ENCODE results near the gene POC1A. TPM values are rescaled to one million over a fixed set of nuclear protein-coding genes. Genes with fewer than 3 reads are reported as not detected.

The POC1A gene
- total RNA-seq, 1 experiment from 2014 or later, result 9.8 TPM

DNA sequence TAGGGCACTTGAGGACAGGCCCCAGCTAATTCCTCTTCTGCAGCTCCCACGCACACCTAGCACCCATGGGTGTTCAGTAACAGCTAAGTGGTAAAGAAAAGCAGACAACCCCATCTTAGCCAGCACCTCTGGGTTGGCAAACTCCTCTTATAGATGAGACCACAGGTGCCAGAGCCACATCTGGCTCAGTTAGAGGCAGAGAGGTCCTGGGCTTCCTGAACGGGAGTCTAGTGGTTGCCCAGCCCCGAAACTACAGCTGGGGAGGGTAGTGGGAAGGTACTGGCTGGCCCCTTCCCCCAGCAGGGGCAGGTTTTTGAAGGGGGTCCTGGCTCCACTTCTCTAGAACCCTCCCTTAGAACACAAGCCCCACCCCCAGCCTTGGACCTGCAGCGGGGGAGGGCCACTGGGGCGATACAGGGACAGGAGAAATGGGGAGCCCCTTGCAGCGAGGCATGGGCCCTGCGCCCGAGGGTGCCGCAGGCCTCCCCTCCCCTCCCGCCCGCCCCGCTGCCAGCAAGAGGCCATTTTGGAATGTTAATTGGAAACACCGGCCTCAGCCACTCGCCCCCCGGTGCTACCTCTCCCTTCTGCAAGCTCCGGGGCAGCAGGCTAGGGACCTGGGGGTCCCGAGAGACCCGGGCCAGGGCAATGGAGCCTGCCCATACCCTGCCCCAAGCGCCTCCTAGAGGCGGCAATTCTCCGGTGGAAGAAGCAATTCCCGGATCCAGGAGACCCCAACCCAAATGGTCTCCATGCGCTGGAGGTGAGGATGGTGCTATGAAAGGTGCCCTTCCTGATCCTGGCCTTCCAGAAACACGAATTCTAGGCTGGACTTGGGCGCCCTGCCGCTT lies 99.3 kb downstream of the POC1A start:
- intact Hi-C loops (cut with micrococcal nuclease), result no loop called here
- H3K27me3 Mint-ChIP-seq (ENCODE audit: insufficient read depth, unreplicated experiment), result no peaks in the 10 kb centered on the region
- H3K4me3 Mint-ChIP-seq (ENCODE audit: unreplicated experiment), result peak overlapping the region; percentile 72
- peak overlapping the region; percentile 47 for H3K27ac Mint-ChIP-seq (ENCODE audit: low read depth, unreplicated experiment)
- ChIA-PET CTCF (interaction anchor here (0.7 to 8.5 kb wide), 21 partner anchors 10 to 382 kb away, joined by 3 to 116 read pairs (median 10); partner anchors contain the start of genes ACY1 and RPL29), POLR2A (interaction anchor here (0.6 to 6.1 kb wide), 16 partner anchors 9 to 326 kb away, joined by 3 to 101 read pairs (median 12); partner anchors contain the start of genes ABHD14B, PARP3, POC1A and RPL29)
- H3K4me1 Mint-ChIP-seq (ENCODE audit: insufficient read depth, unreplicated experiment), result peaks cover 34% of the 10 kb centered on the region
- no TSS peak for BruUV-seq (replicated peaks)
- TF ChIP-seq, protein P1, sequence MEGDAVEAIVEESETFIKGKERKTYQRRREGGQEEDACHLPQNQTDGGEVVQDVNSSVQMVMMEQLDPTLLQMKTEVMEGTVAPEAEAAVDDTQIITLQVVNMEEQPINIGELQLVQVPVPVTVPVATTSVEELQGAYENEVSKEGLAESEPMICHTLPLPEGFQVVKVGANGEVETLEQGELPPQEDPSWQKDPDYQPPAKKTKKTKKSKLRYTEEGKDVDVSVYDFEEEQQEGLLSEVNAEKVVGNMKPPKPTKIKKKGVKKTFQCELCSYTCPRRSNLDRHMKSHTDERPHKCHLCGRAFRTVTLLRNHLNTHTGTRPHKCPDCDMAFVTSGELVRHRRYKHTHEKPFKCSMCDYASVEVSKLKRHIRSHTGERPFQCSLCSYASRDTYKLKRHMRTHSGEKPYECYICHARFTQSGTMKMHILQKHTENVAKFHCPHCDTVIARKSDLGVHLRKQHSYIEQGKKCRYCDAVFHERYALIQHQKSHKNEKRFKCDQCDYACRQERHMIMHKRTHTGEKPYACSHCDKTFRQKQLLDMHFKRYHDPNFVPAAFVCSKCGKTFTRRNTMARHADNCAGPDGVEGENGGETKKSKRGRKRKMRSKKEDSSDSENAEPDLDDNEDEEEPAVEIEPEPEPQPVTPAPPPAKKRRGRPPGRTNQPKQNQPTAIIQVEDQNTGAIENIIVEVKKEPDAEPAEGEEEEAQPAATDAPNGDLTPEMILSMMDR (IDR thresholded peaks at IDR 0.05; ENCODE audit: unreplicated experiment), result no peak
- DNase-seq (ENCODE audit: unreplicated experiment), result no peak
- H3K9me3 Mint-ChIP-seq (ENCODE audit: unreplicated experiment), result no peaks in the 10 kb centered on the region
- H3K36me3 Mint-ChIP-seq (ENCODE audit: insufficient read depth, unreplicated experiment), result peaks cover 51% of the 10 kb centered on the region

DNA sequence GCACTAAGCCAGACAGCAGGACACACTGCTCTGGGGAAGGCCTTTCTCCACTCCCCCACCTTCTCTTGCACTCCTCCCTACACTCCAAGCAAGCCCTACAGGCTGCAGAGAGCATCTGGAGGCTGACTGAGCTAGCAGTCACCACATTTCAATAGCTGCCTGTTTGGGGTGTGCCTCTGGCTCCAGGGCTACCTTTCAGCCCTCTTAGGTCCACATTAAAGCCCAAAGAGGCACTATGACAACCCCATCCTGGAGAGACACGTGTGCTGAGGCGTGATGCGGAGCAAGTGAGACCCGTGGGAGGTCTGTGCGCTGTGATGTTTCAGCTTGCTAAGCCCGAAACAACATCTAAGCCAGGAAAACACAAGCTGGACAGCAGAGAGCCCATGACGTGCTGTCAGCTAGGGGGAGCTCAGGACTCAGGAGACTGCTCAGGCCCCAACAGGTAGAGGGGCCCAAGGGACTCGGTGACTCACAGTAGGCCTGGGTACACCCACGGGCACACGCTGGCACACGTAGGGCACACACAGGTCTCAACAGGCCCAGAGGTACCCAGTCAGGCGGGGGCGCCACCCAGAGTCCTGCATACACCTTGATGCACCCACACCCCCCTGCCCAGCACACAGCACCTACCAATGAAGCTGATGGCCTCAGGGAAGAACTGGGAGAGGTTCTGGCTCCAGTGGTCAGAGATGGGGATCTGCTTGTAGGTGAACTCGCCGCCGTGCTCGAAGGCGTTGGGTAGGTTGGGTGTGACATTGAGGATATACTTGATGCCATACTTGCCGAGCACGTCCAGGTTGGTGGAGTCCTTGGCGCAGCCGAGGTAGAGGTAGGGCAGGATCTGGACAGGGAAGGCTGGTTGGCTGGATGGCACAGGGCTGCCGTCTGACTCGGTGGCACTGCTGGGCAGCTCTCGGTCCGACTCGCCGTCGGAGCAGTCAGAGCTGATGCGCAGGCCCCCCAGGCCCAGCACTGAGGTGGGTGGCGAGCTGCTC lies 100.6 kb downstream of the POC1A start:
- ChIA-PET POLR2A (interaction anchor here (0.6 to 6.1 kb wide), 28 partner anchors 8 to 231 kb away, joined by 3 to 101 read pairs (median 6); partner anchors contain the start of genes ABHD14B, PARP3, POC1A and RPL29), CTCF (interaction anchor here (0.5 to 8.5 kb wide), 57 partner anchors 8 to 1056 kb away, joined by 3 to 116 read pairs (median 5); partner anchors contain the start of genes ABHD14A, ABHD14B, ACY1 and GLYCTK)
- peaks cover 64% of the 10 kb centered on the region for H3K36me3 Mint-ChIP-seq (ENCODE audit: insufficient read depth, unreplicated experiment)
- peak overlapping the region; percentile 72 for H3K4me3 Mint-ChIP-seq (ENCODE audit: unreplicated experiment)
- peak overlapping the region; percentile 47 for H3K27ac Mint-ChIP-seq (ENCODE audit: low read depth, unreplicated experiment)
- peaks cover 37% of the 10 kb centered on the region for H3K4me1 Mint-ChIP-seq (ENCODE audit: insufficient read depth, unreplicated experiment)
- DNase-seq (ENCODE audit: unreplicated experiment), result peak; percentile 97
- intact Hi-C loops (cut with micrococcal nuclease), result loop anchor here (1.0 to 2.0 kb wide), 5 partner anchors 52 to 285 kb away; partner anchors contain the start of gene PARP3
- TF ChIP-seq, protein P1 (IDR thresholded peaks at IDR 0.05; ENCODE audit: unreplicated experiment), result peak; percentile 27
- H3K27me3 Mint-ChIP-seq (ENCODE audit: insufficient read depth, unreplicated experiment), result no peaks in the 10 kb centered on the region
- H3K9me3 Mint-ChIP-seq (ENCODE audit: unreplicated experiment), result no peaks in the 10 kb centered on the region
- BruUV-seq (replicated peaks), result TSS peak; percentile 4

DNA sequence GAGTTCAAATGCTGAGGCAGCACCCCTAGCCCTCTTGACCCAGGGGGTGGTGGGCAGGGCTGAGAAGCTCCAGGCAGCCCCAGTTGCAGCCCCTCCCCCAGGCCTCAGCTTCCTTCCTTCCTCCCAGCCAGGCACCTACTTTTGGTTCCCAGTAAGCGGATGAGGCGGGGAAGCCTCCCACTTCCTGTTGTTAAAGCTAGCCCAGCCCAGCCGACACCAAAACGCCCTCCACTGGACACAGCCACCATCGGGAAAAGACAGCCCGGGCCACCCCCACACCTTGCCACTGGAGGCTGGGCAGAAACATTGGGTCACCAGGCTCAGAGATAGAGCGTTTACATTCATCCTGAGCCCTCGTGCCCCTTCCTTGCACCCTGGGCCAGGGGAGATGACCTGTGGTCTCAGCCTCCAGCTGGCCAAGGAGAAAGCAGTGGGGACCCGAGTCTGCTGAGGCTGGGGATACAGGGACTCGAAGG lies 101.4 kb downstream of the POC1A start:
- H3K4me3 Mint-ChIP-seq (ENCODE audit: unreplicated experiment), result peak overlapping the region; percentile 72
- H3K27me3 Mint-ChIP-seq (ENCODE audit: insufficient read depth, unreplicated experiment), result no peaks in the 10 kb centered on the region
- intact Hi-C loops (cut with micrococcal nuclease), result loop anchor here (1.0 to 2.0 kb wide), 5 partner anchors 52 to 286 kb away; partner anchors contain the start of gene PARP3
- H3K36me3 Mint-ChIP-seq (ENCODE audit: insufficient read depth, unreplicated experiment), result peaks cover 71% of the 10 kb centered on the region
- POLR2A ChIA-PET, result interaction anchor here (0.6 to 6.1 kb wide), 23 partner anchors 7 to 1754 kb away, joined by 3 to 101 read pairs (median 7); partner anchors contain the start of genes ABHD14B, HYAL3, NAA80 and PARP3
- DNase-seq (ENCODE audit: unreplicated experiment), result peak; percentile 87
- H3K27ac Mint-ChIP-seq (ENCODE audit: low read depth, unreplicated experiment), result peak overlapping the region; percentile 47
- H3K9me3 Mint-ChIP-seq (ENCODE audit: unreplicated experiment), result no peaks in the 10 kb centered on the region
- TF ChIP-seq, protein P1 (IDR thresholded peaks at IDR 0.05; ENCODE audit: unreplicated experiment), result peak; percentile 26
- no TSS peak for BruUV-seq (replicated peaks)
- CTCF ChIA-PET, result interaction anchor here (0.5 to 8.5 kb wide), 49 partner anchors 8 to 1057 kb away, joined by 3 to 116 read pairs (median 5); partner anchors contain the start of genes ABHD14B, ACY1, GLYCTK and PARP3
- H3K4me1 Mint-ChIP-seq (ENCODE audit: insufficient read depth, unreplicated experiment), result peaks cover 42% of the 10 kb centered on the region

Data from MCF 10A (cell line).